K562 (cell line): ENCODE measurements around the gene LIPT1. TPM values are rescaled to one million over a fixed set of nuclear protein-coding genes. Genes with fewer than 3 reads are reported as not detected.
A peak's percentile ranks its signal among the peaks of the same experiment; 100 is the strongest.

Experiments used
- ARHGAP35 ChIP-seq: fragments of 450-650 bp; IDR thresholded peaks from 2 replicates; pipeline ENCODE4 v1.6.1; 2018; ENCODE audit not compliant: partially characterized antibody
- ATF1 ChIP-seq, 2 experiments: fragments of 450-650 bp in 1 of 2; IDR thresholded peaks; 2 replicates each; pipeline ENCODE4 v1.6.1; 2016; ENCODE audit warnings: missing compliant biosample characterization in 1 of 2, missing genetic modification characterization in 1 of 2
- CBX2 ChIP-seq: fragments of 200-600 bp; sonication (generic); IDR thresholded peaks from one replicate; pipeline ENCODE4 v1.6.1; 2012; ENCODE audit warnings: mild to moderate bottlenecking, low read length, inconsistent platforms; ENCODE audit not compliant: insufficient read depth, poor library complexity, severe bottlenecking
- CEBPB ChIP-seq: fragments of 450-650 bp; IDR thresholded peaks from 2 replicates; pipeline ENCODE4 v1.6.1; 2016; ENCODE audit warnings: missing genetic modification characterization, missing compliant biosample characterization
- CREBBP ChIP-seq: IDR thresholded peaks from one replicate; pipeline ENCODE4 v1.6.1; 2012; ENCODE audit warnings: low read depth, mild to moderate bottlenecking, control low read depth, inconsistent platforms, low read length
- ESRRB ChIP-seq: fragments of 250-450 bp; sonication (Bioruptor Pico); IDR thresholded peaks from 2 replicates; pipeline ENCODE4 v1.5.0; 2020; ENCODE audit warnings: mild to moderate bottlenecking, moderate library complexity, borderline replicate concordance
- EWSR1 ChIP-seq: fragments of 450-650 bp; IDR thresholded peaks from 2 replicates; pipeline ENCODE4 v1.6.1; 2018; ENCODE audit warnings: borderline replicate concordance, mild to moderate bottlenecking, low read depth, moderate library complexity; ENCODE audit not compliant: partially characterized antibody
- HDAC8 ChIP-seq: fragments of 450-650 bp; IDR thresholded peaks from 2 replicates; pipeline ENCODE4 v1.6.1; 2016; ENCODE audit warnings: mild to moderate bottlenecking, missing genetic modification characterization, moderate library complexity, missing compliant biosample characterization
- HMG20A ChIP-seq: fragments of 450-650 bp; formaldehyde crosslinking; conservative IDR thresholded peaks from 2 replicates; pipeline ENCODE4 v1.4.0; 2020; ENCODE audit warnings: mild to moderate bottlenecking, mixed read lengths
- KDM4B ChIP-seq, 2 experiments: fragments of 450-650 bp in 1 of 2; sonication (generic) in 1 of 2; IDR thresholded peaks; 2 replicates each; pipeline ENCODE4 v1.6.1; 2016 to 2017; ENCODE audit warnings: borderline replicate concordance in 2 of 2, antibody characterized with exemption in 1 of 2, low read depth in 1 of 2, mild to moderate bottlenecking in 1 of 2
- RBFOX2 ChIP-seq: fragments of 200-400 bp; formaldehyde crosslinking; IDR thresholded peaks from 2 replicates; pipeline ENCODE4 v1.6.1; 2017; ENCODE audit warnings: low read depth, mild to moderate bottlenecking, low read length, moderate library complexity
- SAP30 ChIP-seq: fragments of 200-600 bp; sonication (generic); IDR thresholded peaks from 2 replicates; pipeline ENCODE4 v1.6.1; 2012; ENCODE audit warnings: borderline replicate concordance, low read depth, mild to moderate bottlenecking, moderate library complexity, low read length, control low read depth, inconsistent platforms; ENCODE audit not compliant: insufficient read depth, poor library complexity, severe bottlenecking
- SREBF1 ChIP-seq: fragments of 150-350 bp; IDR thresholded peaks from 2 replicates; pipeline ENCODE4 v1.6.1; 2014; ENCODE audit warnings: antibody characterized with exemption, low read depth, low read length, borderline replicate concordance
- THRAP3 ChIP-seq: fragments of 450-650 bp; IDR thresholded peaks from 2 replicates; pipeline ENCODE4 v1.6.1; 2016; ENCODE audit warnings: mild to moderate bottlenecking, inconsistent platforms, borderline replicate concordance
- ZC3H8 ChIP-seq: fragments of 450-650 bp; IDR thresholded peaks from 2 replicates; pipeline ENCODE4 v1.6.1; 2017
- ZNF184 ChIP-seq: sonication (generic); formaldehyde crosslinking; IDR thresholded peaks from 2 replicates; pipeline ENCODE4 v1.5.0; 2020; ENCODE audit warnings: missing genetic modification reagents
- ZNF507 ChIP-seq: conservative IDR thresholded peaks from 2 replicates; pipeline ENCODE4 v1.6.1; 2017; ENCODE audit warnings: missing genetic modification characterization, missing compliant biosample characterization
- ZNF589 ChIP-seq: fragments of 200-800 bp; sonication (Bioruptor generic); IDR thresholded peaks from 2 replicates; pipeline ENCODE4 v1.6.1; 2016; ENCODE audit warnings: low read depth, missing genetic modification characterization, missing compliant biosample characterization
- ZNF79 ChIP-seq: fragments of 250-450 bp; sonication (Bioruptor Pico); IDR thresholded peaks from 2 replicates; pipeline ENCODE4 v1.4.0; 2020; ENCODE audit warnings: low read depth, mild to moderate bottlenecking, moderate library complexity
- polyA plus RNA-seq, 8 experiments: library from polyadenylated mRNA; depleted of rRNA in 4 of 8; stranded (reverse) in 5 of 8; unstranded in 3 of 8; fragments of >200 nt; fragmentation: Nextera tagmentation in 2 of 8; fragmentation: Illumina TruSeq in 1 of 8; extraction: Ambion mirVana in 2 of 8; extraction: Trizol in 1 of 8; gene quantifications; 2 replicates each; pipeline versions ENCODE4 v1.2.1 to v1.2.3, GENCODE V29; 2011 to 2014; ENCODE audit warnings: inconsistent platforms in 1 of 8, missing spikeins in 1 of 8
- total RNA-seq, 7 experiments: library from RNA; depleted of rRNA in 6 of 7; stranded (reverse); fragments of >200 nt in 6 of 7; fragmentation: Illumina TruSeq in 2 of 7; extraction: Trizol in 2 of 7; gene quantifications; 2 replicates each; pipeline versions ENCODE4 v1.2.1 to v1.2.3, GENCODE V29; 2011 to 2021; ENCODE audit warnings: low replicate concordance in 1 of 7
- TF ChIP-seq, protein P1 (sequence below): IDR thresholded peaks from 3 replicates; pipeline ENCODE4 v1.6.1; 2011; ENCODE audit warnings: borderline replicate concordance, mild to moderate bottlenecking; ENCODE audit not compliant: insufficient read length, insufficient read depth
- TF ChIP-seq, protein P2 (sequence below): sonication (generic); formaldehyde crosslinking; IDR thresholded peaks from 2 replicates; pipeline ENCODE4 v1.8.0; 2022; ENCODE audit warnings: mild to moderate bottlenecking, missing genetic modification reagents
- TF ChIP-seq, protein P3 (sequence below): fragments of 250-450 bp; sonication (Bioruptor Pico); IDR thresholded peaks from 2 replicates; pipeline ENCODE4 v1.8.0; 2021; ENCODE audit warnings: moderate library complexity, mild to moderate bottlenecking, inconsistent platforms

The LIPT1 gene
- total and polyA plus RNA-seq, 9 of the 15 experiments (the other 6 are each of a cell fraction or from before 2014, with no cell fraction given) = 6.4 to 18.3 (median 11.6) TPM

GRCh38 chr2:99141110-99142108 lies 13.4 kb upstream of the LIPT1 start, which contains the start of gene C2orf15 (continued):
- TF ChIP-seq EWSR1 (no peak), HDAC8 (no peak), CEBPB (no peak), SREBF1 (no peak), ZC3H8 (no peak), CREBBP (no peak), ESRRB (CRISPR knock-in tag) (no peak), KDM4B (IDR thresholded peaks at IDR 0.05; ENCODE audit: borderline replicate concordance in 2 of 2, low read depth in 1 of 2) (no peak; a peak in 1 of 4 replicates), ZNF589 (CRISPR knock-in tag) (no peak), HMG20A (CRISPR knock-in tag) (no peak), SAP30 (no peak), CBX2 (no peak), ZNF79 (no peak), ZNF184 (CRISPR knock-in tag) (no peak), RBFOX2 (peak; percentile 66), ARHGAP35 (no peak), THRAP3 (no peak), ATF1 (CRISPR knock-in tag; IDR thresholded peaks at IDR 0.05) (no peak), ATF1 (tag; IDR thresholded peaks at IDR 0.05) (peak; percentile 27; the same call in 1 of the 2 replicates), ZNF507 (tag) (no peak)
- TF ChIP-seq, protein P1, sequence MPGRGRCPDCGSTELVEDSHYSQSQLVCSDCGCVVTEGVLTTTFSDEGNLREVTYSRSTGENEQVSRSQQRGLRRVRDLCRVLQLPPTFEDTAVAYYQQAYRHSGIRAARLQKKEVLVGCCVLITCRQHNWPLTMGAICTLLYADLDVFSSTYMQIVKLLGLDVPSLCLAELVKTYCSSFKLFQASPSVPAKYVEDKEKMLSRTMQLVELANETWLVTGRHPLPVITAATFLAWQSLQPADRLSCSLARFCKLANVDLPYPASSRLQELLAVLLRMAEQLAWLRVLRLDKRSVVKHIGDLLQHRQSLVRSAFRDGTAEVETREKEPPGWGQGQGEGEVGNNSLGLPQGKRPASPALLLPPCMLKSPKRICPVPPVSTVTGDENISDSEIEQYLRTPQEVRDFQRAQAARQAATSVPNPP = no peak
- TF ChIP-seq, protein P2, sequence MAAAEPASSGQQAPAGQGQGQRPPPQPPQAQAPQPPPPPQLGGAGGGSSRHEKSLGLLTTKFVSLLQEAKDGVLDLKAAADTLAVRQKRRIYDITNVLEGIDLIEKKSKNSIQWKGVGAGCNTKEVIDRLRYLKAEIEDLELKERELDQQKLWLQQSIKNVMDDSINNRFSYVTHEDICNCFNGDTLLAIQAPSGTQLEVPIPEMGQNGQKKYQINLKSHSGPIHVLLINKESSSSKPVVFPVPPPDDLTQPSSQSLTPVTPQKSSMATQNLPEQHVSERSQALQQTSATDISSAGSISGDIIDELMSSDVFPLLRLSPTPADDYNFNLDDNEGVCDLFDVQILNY (CRISPR knock-in tag) = no peak
- TF ChIP-seq, protein P3, sequence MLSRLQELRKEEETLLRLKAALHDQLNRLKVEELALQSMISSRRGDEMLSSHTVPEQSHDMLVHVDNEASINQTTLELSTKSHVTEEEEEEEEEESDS (CRISPR knock-in tag) = no peak
